Astrocyte (in vitro differentiated cells and primary cell): ENCODE results near the gene PLD1.

Experiments used
- EZH2 ChIP-seq: IDR thresholded peaks from 2 replicates; pipeline ENCODE4 v1.6.1; 2012; ENCODE audit warnings: mild to moderate bottlenecking, low read length, inconsistent platforms; ENCODE audit not compliant: insufficient read depth
- TF ChIP-seq, protein P1 (sequence below): IDR thresholded peaks from 2 replicates; pipeline ENCODE4 v1.5.1; 2011; ENCODE audit warnings: low read depth, mild to moderate bottlenecking, inconsistent platforms, low read length, moderate library complexity; ENCODE audit not compliant: insufficient read depth

DNA sequence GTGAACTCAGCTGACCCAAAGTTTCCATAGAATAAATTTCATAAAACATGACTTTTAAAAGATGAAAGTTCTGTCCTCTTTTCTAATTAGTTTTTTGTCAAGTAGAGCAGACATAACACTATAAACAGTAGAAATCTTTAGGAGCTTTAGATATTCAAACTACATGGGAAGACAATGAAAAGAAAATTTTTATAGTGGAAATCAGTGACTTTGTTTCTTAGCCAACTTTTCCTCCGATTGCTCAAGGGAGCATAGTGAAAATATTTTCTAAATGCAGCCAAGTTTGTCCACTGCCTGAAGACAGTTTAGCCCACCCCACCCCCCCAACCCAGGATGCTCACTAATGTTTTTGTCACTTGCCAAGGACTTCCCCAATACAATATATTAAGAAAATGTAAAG, 114.9 kb downstream of the PLD1 start:
- TF ChIP-seq, protein P1, sequence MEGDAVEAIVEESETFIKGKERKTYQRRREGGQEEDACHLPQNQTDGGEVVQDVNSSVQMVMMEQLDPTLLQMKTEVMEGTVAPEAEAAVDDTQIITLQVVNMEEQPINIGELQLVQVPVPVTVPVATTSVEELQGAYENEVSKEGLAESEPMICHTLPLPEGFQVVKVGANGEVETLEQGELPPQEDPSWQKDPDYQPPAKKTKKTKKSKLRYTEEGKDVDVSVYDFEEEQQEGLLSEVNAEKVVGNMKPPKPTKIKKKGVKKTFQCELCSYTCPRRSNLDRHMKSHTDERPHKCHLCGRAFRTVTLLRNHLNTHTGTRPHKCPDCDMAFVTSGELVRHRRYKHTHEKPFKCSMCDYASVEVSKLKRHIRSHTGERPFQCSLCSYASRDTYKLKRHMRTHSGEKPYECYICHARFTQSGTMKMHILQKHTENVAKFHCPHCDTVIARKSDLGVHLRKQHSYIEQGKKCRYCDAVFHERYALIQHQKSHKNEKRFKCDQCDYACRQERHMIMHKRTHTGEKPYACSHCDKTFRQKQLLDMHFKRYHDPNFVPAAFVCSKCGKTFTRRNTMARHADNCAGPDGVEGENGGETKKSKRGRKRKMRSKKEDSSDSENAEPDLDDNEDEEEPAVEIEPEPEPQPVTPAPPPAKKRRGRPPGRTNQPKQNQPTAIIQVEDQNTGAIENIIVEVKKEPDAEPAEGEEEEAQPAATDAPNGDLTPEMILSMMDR, result no peak
- TF ChIP-seq EZH2, result no peak
